Activated naive CD4-positive, alpha-beta T cell treated with anti-CD3 and anti-CD28 coated beads for 36 hours (primary cell): ENCODE measurements around the gene ARHGAP27. TPM values are rescaled to one million over a fixed set of nuclear protein-coding genes. Genes with fewer than 3 reads are reported as not detected.

Experiments used
- CTCF ChIA-PET: fragments of 350-600 bp; sonication (Branson Sonifier 250); formaldehyde crosslinking; loops from one replicate; lab custom pipeline; 2021; ENCODE audit warnings: antibody characterized with exemption; lab: Charles Lee
- DNase-seq: peaks from one replicate; pipeline ENCODE4 v3.0.0-alpha.2; 2020
- H3K27ac Mint-ChIP-seq: one replicate; pipeline ENCODE4 v1.8.0; 2021; ENCODE audit warnings: mild to moderate bottlenecking, mixed read lengths
- H3K27me3 Mint-ChIP-seq: one replicate; pipeline ENCODE4 v1.8.0; 2021; ENCODE audit warnings: low read depth, mixed read lengths
- H3K36me3 Mint-ChIP-seq: one replicate; pipeline ENCODE4 v1.8.0; 2021; ENCODE audit warnings: low read depth, mixed read lengths
- H3K4me1 Mint-ChIP-seq: one replicate; pipeline ENCODE4 v1.8.0; 2021; ENCODE audit warnings: low read depth, mixed read lengths
- H3K4me3 Mint-ChIP-seq: one replicate; pipeline ENCODE4 v1.8.0; 2021; ENCODE audit warnings: mild to moderate bottlenecking, moderate library complexity, mixed read lengths
- H3K9me3 Mint-ChIP-seq: one replicate; pipeline ENCODE4 v1.8.0; 2021; ENCODE audit warnings: mixed read lengths
- intact Hi-C: fragments of 100-400 bp; cut with micrococcal nuclease; formaldehyde crosslinking; loops from one replicate; pipeline ENCODE4 v1.15.1; 2023
- total RNA-seq, 2 experiments: library from RNA; stranded (reverse); gene quantifications; one replicate each; pipeline ENCODE4 v1.2.3, GENCODE V29; 2021

The ARHGAP27 gene
- total RNA-seq, 2 experiments from 2014 or later, result 39.5 to 41.3 TPM

GRCh38 chr17:45368651-45369050, 64.0 kb downstream of the ARHGAP27 start:
- intact Hi-C loops, result no loop called here
- CTCF ChIA-PET, result interaction anchor here (0.7 to 1.4 kb wide), 3 partner anchors 24 to 150 kb away, joined by 3 to 6 read pairs (median 3); no protein-coding TSS in a partner anchor
- H3K27me3 Mint-ChIP-seq, result peaks cover under 1% of the 10 kb centered on the region
- DNase-seq, result no peak
- no peaks in the 10 kb centered on the region for H3K36me3 Mint-ChIP-seq
- no peak overlapping the region for H3K4me3 Mint-ChIP-seq
- no peak overlapping the region for H3K27ac Mint-ChIP-seq
- H3K9me3 Mint-ChIP-seq, result no peaks in the 10 kb centered on the region
- H3K4me1 Mint-ChIP-seq, result peaks cover 17% of the 10 kb centered on the region

GRCh38 chr17:45367216-45367615, 65.5 kb downstream of the ARHGAP27 start:
- peaks cover 14% of the 10 kb centered on the region for H3K4me1 Mint-ChIP-seq
- no peak overlapping the region for H3K4me3 Mint-ChIP-seq
- peaks cover 7% of the 10 kb centered on the region for H3K27me3 Mint-ChIP-seq
- H3K36me3 Mint-ChIP-seq, result no peaks in the 10 kb centered on the region
- H3K9me3 Mint-ChIP-seq, result peaks cover 6% of the 10 kb centered on the region
- DNase-seq, result no peak
- CTCF ChIA-PET, result interaction anchor here (1.4 kb wide), 1 partner anchor 9 kb away, joined by 3 read pairs; no protein-coding TSS in a partner anchor
- H3K27ac Mint-ChIP-seq, result no peak overlapping the region
- intact Hi-C loops, result no loop called here

DNA sequence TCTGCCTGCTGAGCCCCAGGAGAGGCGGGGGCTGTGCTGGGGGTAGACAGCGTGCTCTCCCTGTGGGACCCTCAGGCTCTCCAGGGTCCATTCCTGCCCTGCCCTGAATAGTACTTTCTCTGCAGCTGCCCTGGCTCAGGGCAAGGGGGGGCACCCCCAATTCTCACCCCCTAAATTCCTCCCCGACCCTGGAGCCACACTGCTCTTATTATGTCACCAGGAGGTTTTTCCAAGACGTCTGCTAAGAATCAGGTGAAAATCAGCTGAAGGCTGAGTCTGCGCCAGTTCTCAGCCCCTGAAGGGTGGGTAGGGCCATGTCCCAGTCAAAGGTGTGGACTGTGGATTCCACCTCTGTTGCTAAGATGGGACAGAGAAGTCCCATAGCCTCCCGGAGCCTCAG, 66.0 kb downstream of the ARHGAP27 start:
- H3K4me3 Mint-ChIP-seq, result no peak overlapping the region
- no peak for DNase-seq
- CTCF ChIA-PET, result interaction anchor here (0.7 to 1.4 kb wide), 3 partner anchors 8 to 231 kb away, joined by 3 to 5 read pairs (median 4); partner anchors contain the start of gene ACBD4

GRCh38 chr17:45366049-45366448, 66.6 kb downstream of the ARHGAP27 start:
- no peak overlapping the region for H3K27ac Mint-ChIP-seq
- peaks cover 7% of the 10 kb centered on the region for H3K27me3 Mint-ChIP-seq
- H3K4me1 Mint-ChIP-seq, result peaks cover 5% of the 10 kb centered on the region
- CTCF ChIA-PET, result interaction anchor here (0.7 to 1.4 kb wide), 3 partner anchors 8 to 231 kb away, joined by 3 to 5 read pairs (median 4); partner anchors contain the start of gene ACBD4
- no peaks in the 10 kb centered on the region for H3K36me3 Mint-ChIP-seq
- H3K4me3 Mint-ChIP-seq, result no peak overlapping the region
- H3K9me3 Mint-ChIP-seq, result peaks cover 6% of the 10 kb centered on the region
- intact Hi-C loops, result no loop called here
- DNase-seq, result no peak

More for the DNA sequence above, 66.0 kb downstream of the ARHGAP27 start:
- intact Hi-C loops, result no loop called here
- H3K27me3 Mint-ChIP-seq, result peaks cover 7% of the 10 kb centered on the region
- no peaks in the 10 kb centered on the region for H3K36me3 Mint-ChIP-seq
- H3K9me3 Mint-ChIP-seq, result peaks cover 6% of the 10 kb centered on the region
- peaks cover 9% of the 10 kb centered on the region for H3K4me1 Mint-ChIP-seq
- H3K27ac Mint-ChIP-seq, result no peak overlapping the region

DNA sequence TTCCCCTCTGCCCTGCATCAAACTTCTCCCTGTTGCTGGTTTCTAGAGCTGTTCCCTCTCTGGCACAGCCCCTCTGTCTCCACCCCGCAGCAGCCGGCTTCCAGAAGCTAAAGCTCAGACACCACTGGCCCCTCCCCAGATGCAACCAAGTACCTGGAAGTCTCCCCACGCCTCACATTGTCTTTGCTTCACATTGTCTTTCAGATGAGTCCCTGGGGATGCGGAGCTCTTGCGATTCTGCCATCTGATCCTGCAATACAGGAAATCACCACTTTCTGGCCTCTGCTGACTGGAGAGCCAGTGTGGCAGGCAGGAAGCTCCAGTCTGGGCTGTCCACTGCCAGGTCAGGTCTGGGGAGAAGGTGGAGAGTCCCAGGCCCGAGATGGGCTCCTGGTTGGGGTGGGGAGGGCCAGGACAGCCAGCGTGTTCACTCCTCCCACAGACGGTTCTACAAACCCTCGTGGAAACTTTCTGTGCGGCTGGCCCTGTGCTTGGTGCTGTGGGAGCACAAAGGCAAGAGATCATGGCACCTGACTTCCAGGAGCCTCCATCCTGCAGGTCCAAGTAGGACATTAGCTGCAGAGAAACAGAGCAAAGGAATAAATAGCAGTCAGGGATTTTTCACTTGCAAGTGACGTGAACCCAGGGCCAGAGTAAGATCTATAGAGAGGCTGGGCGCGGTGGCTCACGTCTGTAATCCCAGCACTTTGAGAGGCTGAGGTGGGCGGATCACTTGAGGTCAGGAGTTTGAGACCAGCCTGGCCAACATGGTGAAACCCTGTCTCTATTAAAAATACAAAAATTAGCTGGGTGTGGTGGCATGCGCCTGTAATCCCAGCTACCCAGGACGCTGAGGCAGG, 67.9 kb downstream of the ARHGAP27 start:
- no peak overlapping the region for H3K27ac Mint-ChIP-seq
- no peaks in the 10 kb centered on the region for H3K4me1 Mint-ChIP-seq
- intact Hi-C loops, result no loop called here
- DNase-seq, result peak; percentile 1
- no peak overlapping the region for H3K4me3 Mint-ChIP-seq
- no peaks in the 10 kb centered on the region for H3K36me3 Mint-ChIP-seq
- peaks cover 7% of the 10 kb centered on the region for H3K27me3 Mint-ChIP-seq
- H3K9me3 Mint-ChIP-seq, result peaks cover 6% of the 10 kb centered on the region
- CTCF ChIA-PET, result interaction anchor here (1.0 to 2.8 kb wide), 5 partner anchors 17 to 229 kb away, joined by 3 to 10 read pairs (median 3); partner anchors contain the start of gene ACBD4

DNA sequence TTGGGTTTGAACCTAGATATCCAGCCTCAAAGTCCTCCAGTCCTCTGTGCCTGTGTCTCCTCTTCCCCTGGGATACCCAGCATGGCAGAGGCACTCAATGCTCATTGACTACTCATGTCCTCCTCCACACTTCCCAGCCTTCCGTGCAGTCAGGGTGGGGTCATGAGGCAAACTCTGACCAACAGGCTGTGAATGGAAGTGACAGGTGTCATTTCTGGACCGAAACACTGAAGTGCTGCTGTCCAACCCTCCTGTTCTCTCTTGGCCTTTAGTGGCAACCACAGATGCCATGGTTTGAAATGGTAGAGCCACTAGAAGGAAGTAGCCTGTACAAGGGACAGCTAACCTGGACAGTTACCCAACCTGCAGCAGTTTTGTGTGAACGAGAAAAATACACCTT, 69.2 kb downstream of the ARHGAP27 start:
- H3K36me3 Mint-ChIP-seq, result no peaks in the 10 kb centered on the region
- no peak overlapping the region for H3K27ac Mint-ChIP-seq
- no peak overlapping the region for H3K4me3 Mint-ChIP-seq
- no peaks in the 10 kb centered on the region for H3K4me1 Mint-ChIP-seq
- peaks cover 6% of the 10 kb centered on the region for H3K9me3 Mint-ChIP-seq
- DNase-seq, result no peak
- intact Hi-C loops, result no loop called here
- CTCF ChIA-PET, result interaction anchor here (1.2 to 2.8 kb wide), 2 partner anchors 13 to 22 kb away, joined by 4 to 6 read pairs; no protein-coding TSS in a partner anchor
- peaks cover 7% of the 10 kb centered on the region for H3K27me3 Mint-ChIP-seq

- H3K27ac Mint-ChIP-seq, result no peak overlapping the region
- no peak overlapping the region for H3K4me3 Mint-ChIP-seq
- H3K36me3 Mint-ChIP-seq, result no peaks in the 10 kb centered on the region
- H3K4me1 Mint-ChIP-seq, result peaks cover 8% of the 10 kb centered on the region
- CTCF ChIA-PET, result interaction anchor here (1.2 to 2.8 kb wide), 2 partner anchors 12 to 23 kb away, joined by 4 to 6 read pairs; no protein-coding TSS in a partner anchor
- H3K27me3 Mint-ChIP-seq, result peaks cover 7% of the 10 kb centered on the region
- intact Hi-C loops, result no loop called here
- peaks cover 6% of the 10 kb centered on the region for H3K9me3 Mint-ChIP-seq
- DNase-seq, result peak; percentile 2
These were observed 70.7 kb downstream of the ARHGAP27 start for GRCh38 chr17:45361976-45362375.

- Mint-ChIP-seq H3K36me3 (no peaks in the 10 kb centered on the region), H3K4me3 (no peak overlapping the region), H3K27me3 (peaks cover 7% of the 10 kb centered on the region), H3K4me1 (peaks cover 8% of the 10 kb centered on the region), H3K9me3 (peaks cover 6% of the 10 kb centered on the region), H3K27ac (no peak overlapping the region)
- CTCF ChIA-PET, result interaction anchor here (0.8 to 1.1 kb wide), 2 partner anchors 68 to 164 kb away, joined by 3 read pairs; no protein-coding TSS in a partner anchor
- intact Hi-C loops, result no loop called here
- peak; percentile 0 for DNase-seq
These were observed 71.2 kb downstream of the ARHGAP27 start for GRCh38 chr17:45361451-45361850.

DNA sequence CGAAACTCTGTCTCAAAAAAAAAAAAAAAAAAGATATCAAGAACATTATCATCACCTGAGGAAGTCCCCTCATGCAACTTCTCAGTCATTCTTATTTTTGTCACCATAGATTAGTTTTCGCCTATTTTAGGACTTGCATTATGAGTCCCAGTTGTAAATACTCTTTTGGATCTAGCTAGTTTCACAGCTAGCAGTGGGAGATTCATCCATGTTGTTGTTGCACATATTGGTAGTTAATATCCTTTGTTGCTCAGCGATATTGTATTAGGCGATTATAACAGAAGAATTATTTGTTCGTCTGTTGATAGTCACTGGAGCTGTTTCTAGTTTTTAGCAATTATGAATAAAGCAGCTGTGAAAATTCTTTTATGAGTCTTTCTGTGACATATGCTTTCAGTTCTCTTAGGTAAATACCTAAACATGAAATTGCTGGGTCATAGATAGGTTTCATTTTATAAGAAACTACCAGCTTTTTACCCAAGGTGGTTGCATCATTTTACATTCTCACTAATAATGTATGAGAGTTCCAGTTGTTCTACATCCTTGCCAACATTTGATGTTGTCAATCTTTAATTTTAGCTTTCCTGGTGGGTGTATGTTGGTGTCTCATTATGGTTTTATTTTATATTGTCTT, 75.2 kb downstream of the ARHGAP27 start:
- Mint-ChIP-seq H3K4me3 (no peak overlapping the region), H3K27ac (no peak overlapping the region), H3K36me3 (no peaks in the 10 kb centered on the region), H3K9me3 (peaks cover 4% of the 10 kb centered on the region), H3K27me3 (no peaks in the 10 kb centered on the region), H3K4me1 (peaks cover 22% of the 10 kb centered on the region)
- intact Hi-C loops, result loop anchor here (1.0 kb wide), 2 partner anchors 40 to 45 kb away; partner anchors contain the start of gene MAP3K14
- CTCF ChIA-PET, result interaction anchor here (1.0 to 1.5 kb wide), 6 partner anchors 9 to 81 kb away, joined by 3 to 7 read pairs (median 5); no protein-coding TSS in a partner anchor
- DNase-seq, result no peak

GRCh38 chr17:45355087-45355486, 77.6 kb downstream of the ARHGAP27 start:
- H3K9me3 Mint-ChIP-seq, result peaks cover 9% of the 10 kb centered on the region
- H3K4me1 Mint-ChIP-seq, result peaks cover 29% of the 10 kb centered on the region
- no peaks in the 10 kb centered on the region for H3K27me3 Mint-ChIP-seq
- CTCF ChIA-PET, result interaction anchor here (0.7 kb wide), 1 partner anchor 220 kb away, joined by 4 read pairs; the partner anchor contains the start of gene ACBD4
- H3K27ac Mint-ChIP-seq, result no peak overlapping the region
- peak; percentile 1 for DNase-seq
- no peaks in the 10 kb centered on the region for H3K36me3 Mint-ChIP-seq
- intact Hi-C loops, result no loop called here
- no peak overlapping the region for H3K4me3 Mint-ChIP-seq

GRCh38 chr17:45353043-45353442, 79.6 kb downstream of the ARHGAP27 start:
- intact Hi-C loops, result no loop called here
- H3K27me3 Mint-ChIP-seq, result no peaks in the 10 kb centered on the region
- CTCF ChIA-PET, result no interaction called here
- no peaks in the 10 kb centered on the region for H3K36me3 Mint-ChIP-seq
- peak overlapping the region; percentile 17 for H3K27ac Mint-ChIP-seq
- peaks cover 29% of the 10 kb centered on the region for H3K4me1 Mint-ChIP-seq
- H3K4me3 Mint-ChIP-seq, result no peak overlapping the region
- H3K9me3 Mint-ChIP-seq, result peaks cover 9% of the 10 kb centered on the region
- DNase-seq, result peak; percentile 83

DNA sequence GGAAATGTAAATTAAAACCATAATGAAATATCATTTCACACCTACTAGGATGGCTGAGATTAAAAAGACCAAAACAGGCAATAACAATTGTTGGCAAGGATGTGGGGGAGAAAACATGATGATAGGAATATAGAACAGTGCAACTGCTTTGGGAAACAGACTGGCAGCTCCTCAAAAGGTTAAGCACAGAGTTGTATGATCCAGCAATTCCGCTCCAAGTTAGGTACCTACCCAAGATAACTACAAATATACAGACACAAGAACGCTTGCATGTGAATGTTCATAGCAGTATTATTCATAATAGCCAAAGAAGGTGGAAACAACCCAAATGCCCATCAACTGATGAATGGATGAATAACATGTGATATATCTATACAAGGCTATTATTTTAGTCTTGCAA, 80.8 kb downstream of the ARHGAP27 start:
- no peak overlapping the region for H3K4me3 Mint-ChIP-seq
- DNase-seq, result no peak
- H3K27me3 Mint-ChIP-seq, result no peaks in the 10 kb centered on the region
- intact Hi-C loops, result no loop called here
- peaks cover 20% of the 10 kb centered on the region for H3K4me1 Mint-ChIP-seq
- no peaks in the 10 kb centered on the region for H3K36me3 Mint-ChIP-seq
- H3K9me3 Mint-ChIP-seq, result peaks cover 9% of the 10 kb centered on the region
- H3K27ac Mint-ChIP-seq, result no peak overlapping the region
- CTCF ChIA-PET, result no interaction called here
